CD4-positive, alpha-beta memory T cell (primary cell): ENCODE data around the gene KCNE4. TPM values are rescaled to one million over a fixed set of nuclear protein-coding genes. Genes with fewer than 3 reads are reported as not detected.

Experiments
- CTCF ChIA-PET: fragments of 350-600 bp; sonication (Branson Sonifier 250); formaldehyde crosslinking; loops from one replicate; lab custom pipeline; 2021; ENCODE audit warnings: inconsistent platforms; ENCODE audit not compliant: partially characterized antibody; lab: Charles Lee
- POLR2A ChIA-PET: fragments of 350-600 bp; sonication (Branson Sonifier 250); formaldehyde crosslinking; loops from one replicate; lab custom pipeline; 2021; ENCODE audit not compliant: partially characterized antibody; lab: Charles Lee
- DNase-seq, 5 donors: peaks; one replicate each; pipeline versions ENCODE4 v3.0.0 to v3.0.0-alpha.2; 2020 to 2022; ENCODE audit warnings: mixed read lengths in 1 of 5
- H3K27ac ChIP-seq: one replicate; pipeline ENCODE4 v1.7.0; 2013; ENCODE audit warnings: low read depth, low read length
- H3K27me3 ChIP-seq: 2 replicates; pipeline ENCODE4 v1.7.0; 2013; ENCODE audit warnings: mild to moderate bottlenecking, low read length, moderate library complexity; ENCODE audit not compliant: insufficient read depth
- H3K36me3 ChIP-seq: 2 replicates; pipeline ENCODE4 v1.7.0; 2013; ENCODE audit warnings: mild to moderate bottlenecking, low read length, moderate library complexity; ENCODE audit not compliant: insufficient read depth
- H3K4me1 ChIP-seq: 2 replicates; pipeline ENCODE4 v1.7.0; 2013; ENCODE audit warnings: mild to moderate bottlenecking, low read length, moderate library complexity; ENCODE audit not compliant: insufficient read depth
- H3K4me3 ChIP-seq, 2 donors: one replicate each; pipeline ENCODE4 v1.7.0; 2013; ENCODE audit warnings: low read length in 2 of 2, mild to moderate bottlenecking in 1 of 2
- H3K9me3 ChIP-seq, 2 donors: one replicate each; pipeline ENCODE4 v1.7.0; 2013; ENCODE audit warnings: low read length in 2 of 2, control low read depth in 1 of 2; ENCODE audit not compliant: control insufficient read depth in 1 of 2
- H3K27ac Mint-ChIP-seq, 7 donors: one replicate each; pipeline ENCODE4 v1.8.0; 2020 to 2021; ENCODE audit warnings: mixed read lengths in 7 of 7, mild to moderate bottlenecking in 6 of 7, inconsistent platforms in 3 of 7, moderate library complexity in 3 of 7
- H3K27me3 Mint-ChIP-seq, 2 donors: one replicate each; pipeline ENCODE4 v1.8.0; 2020 to 2021; ENCODE audit warnings: mixed read lengths in 2 of 2
- H3K36me3 Mint-ChIP-seq, 2 donors: one replicate each; pipeline ENCODE4 v1.8.0; 2020 to 2021; ENCODE audit warnings: mixed read lengths in 2 of 2, inconsistent platforms in 1 of 2, mild to moderate bottlenecking in 1 of 2
- H3K4me1 Mint-ChIP-seq, 4 donors: one replicate each; pipeline ENCODE4 v1.8.0; 2020 to 2021; ENCODE audit warnings: mixed read lengths in 4 of 4, mild to moderate bottlenecking in 1 of 4
- H3K4me3 Mint-ChIP-seq, 8 donors: one replicate each; pipeline ENCODE4 v1.8.0; 2020 to 2021; ENCODE audit warnings: mixed read lengths in 8 of 8, mild to moderate bottlenecking in 7 of 8, moderate library complexity in 6 of 8, inconsistent platforms in 3 of 8
- H3K9me3 Mint-ChIP-seq, 8 donors: one replicate each; pipeline ENCODE4 v1.8.0; 2020 to 2021; ENCODE audit warnings: mixed read lengths in 8 of 8, mild to moderate bottlenecking in 5 of 8, inconsistent platforms in 3 of 8, moderate library complexity in 1 of 8
- intact Hi-C: fragments of 100-400 bp; cut with micrococcal nuclease; formaldehyde crosslinking; loops from one replicate; pipeline ENCODE4 v1.15.1; 2023
- polyA plus RNA-seq, 2 donors: library from polyadenylated mRNA; unstranded; fragments of 300-500 nt; fragmentation: Illumina TruSeq; gene quantifications; one replicate each; pipeline ENCODE4 v1.2.3, GENCODE V29; 2021
- total RNA-seq, 2 experiments: library from RNA; stranded (reverse); gene quantifications; one replicate each; pipeline ENCODE4 v1.2.3, GENCODE V29; 2021

KCNE4 gene
- total and polyA plus RNA-seq, 4 experiments from 2014 or later = not detected

DNA sequence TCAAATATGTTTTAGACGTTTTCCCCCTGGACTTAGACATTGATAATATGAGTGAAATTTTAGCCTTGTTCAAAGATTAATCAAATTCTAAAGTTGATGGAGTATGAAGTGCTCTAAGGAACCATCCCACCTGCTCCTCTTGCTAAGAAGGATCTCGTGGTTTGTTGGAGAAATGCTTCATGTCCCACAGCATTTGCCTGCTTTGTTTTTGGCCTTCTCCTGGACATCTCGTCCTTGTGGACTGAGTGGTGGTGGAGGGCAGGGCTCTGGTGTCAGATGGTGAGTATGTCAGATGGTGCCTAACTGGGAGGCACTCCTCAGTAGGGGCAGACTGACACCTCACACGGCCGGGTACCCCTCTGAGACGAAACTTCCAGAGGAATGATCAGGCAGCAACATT lies 39.7 kb upstream of the KCNE4 start:
- peaks cover 0 to 5% (median 1%) of the 10 kb centered on the region in 8 donors for H3K9me3 Mint-ChIP-seq
- ChIA-PET POLR2A (no interaction called here), CTCF (no interaction called here)
- H3K4me1 ChIP-seq = no peaks in the 10 kb centered on the region
- no peaks in the 10 kb centered on the region for H3K4me1 Mint-ChIP-seq
- no peaks in the 10 kb centered on the region for H3K36me3 ChIP-seq
- no peak overlapping the region for H3K4me3 ChIP-seq
- H3K4me3 Mint-ChIP-seq = no peak overlapping the region
- no peak for DNase-seq
- no peaks in the 10 kb centered on the region for H3K27me3 ChIP-seq
- no peaks in the 10 kb centered on the region for H3K36me3 Mint-ChIP-seq
- intact Hi-C loops = no loop called here
- H3K9me3 ChIP-seq = no peaks in the 10 kb centered on the region
- H3K27ac ChIP-seq = no peak overlapping the region
- peaks cover 5 to 12% of the 10 kb centered on the region in 2 donors for H3K27me3 Mint-ChIP-seq
- H3K27ac Mint-ChIP-seq = no peak overlapping the region

DNA sequence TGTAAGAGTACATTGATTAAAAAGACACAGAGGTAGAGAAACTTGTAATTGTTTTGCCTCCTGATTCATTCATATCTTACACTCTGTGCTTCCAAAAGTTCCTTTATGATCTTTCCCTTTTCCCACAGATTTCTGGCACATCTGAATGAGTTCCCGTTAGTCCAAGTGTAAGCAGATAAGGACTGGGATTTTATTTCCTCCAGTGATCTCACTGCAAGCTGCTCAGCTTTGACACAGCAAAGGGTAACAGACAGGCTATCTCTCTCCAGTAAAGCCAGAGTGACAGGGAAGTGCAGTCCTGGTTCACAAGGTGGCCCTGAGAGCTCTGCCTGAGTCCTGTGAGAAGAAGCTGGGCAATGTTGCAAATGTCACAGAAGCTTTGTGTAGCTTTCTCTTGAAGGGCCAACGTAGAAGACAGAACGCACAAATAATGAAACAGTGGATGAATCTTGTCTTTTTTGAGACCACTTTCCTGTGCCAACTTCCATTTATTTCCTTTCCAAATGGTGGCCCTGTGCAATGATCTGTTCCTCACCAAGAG lies 32.5 kb upstream of the KCNE4 start:
- Mint-ChIP-seq H3K9me3 (peaks cover 0 to 12% (median 5%) of the 10 kb centered on the region in 8 donors), H3K27ac (no peak overlapping the region), H3K36me3 (no peaks in the 10 kb centered on the region), H3K4me3 (no peak overlapping the region), H3K4me1 (no peaks in the 10 kb centered on the region), H3K27me3 (peaks cover 0 to 5% of the 10 kb centered on the region in 2 donors)
- Histone ChIP-seq H3K4me1 (no peaks in the 10 kb centered on the region), H3K9me3 (no peaks in the 10 kb centered on the region), H3K4me3 (no peak overlapping the region), H3K27ac (no peak overlapping the region), H3K36me3 (no peaks in the 10 kb centered on the region), H3K27me3 (no peaks in the 10 kb centered on the region)
- ChIA-PET CTCF (no interaction called here), POLR2A (no interaction called here)
- intact Hi-C loops = no loop called here
- no peak for DNase-seq

DNA sequence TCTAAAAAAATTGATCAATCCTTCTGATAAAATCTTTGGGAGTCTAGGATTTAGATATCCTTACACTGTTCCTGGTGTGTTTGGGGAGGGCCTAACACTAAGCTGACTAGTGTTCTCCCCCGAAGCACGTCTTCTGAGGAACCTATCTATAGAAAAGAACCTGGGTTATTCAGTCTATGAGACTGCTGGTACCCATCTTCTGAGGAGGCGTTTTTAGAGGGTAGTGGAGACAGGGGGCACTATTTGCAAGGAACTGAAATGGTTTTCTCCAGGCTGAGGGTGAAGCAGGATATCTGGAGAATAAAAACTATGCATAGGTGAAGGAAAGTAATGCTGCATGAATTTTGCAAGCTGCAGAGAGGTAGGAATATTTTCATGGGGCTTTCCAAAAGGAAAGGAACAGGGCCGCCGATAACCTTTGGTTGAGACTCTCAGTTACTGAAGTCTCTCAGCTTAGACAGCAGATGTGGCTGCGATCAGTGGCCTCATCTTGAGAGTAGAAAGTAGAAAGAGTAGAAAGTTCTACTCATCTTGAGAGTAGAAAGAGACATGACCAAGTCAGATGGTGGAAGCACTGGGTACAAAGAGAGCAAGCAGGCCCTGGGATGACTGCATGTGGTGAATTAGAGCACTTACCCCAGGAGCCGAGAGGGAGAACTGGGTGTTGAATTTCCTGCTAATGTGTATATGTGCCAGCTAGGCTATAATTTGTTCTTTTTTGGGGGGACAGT lies 31.8 kb upstream of the KCNE4 start:
- Histone ChIP-seq H3K27ac (no peak overlapping the region), H3K36me3 (no peaks in the 10 kb centered on the region), H3K27me3 (no peaks in the 10 kb centered on the region), H3K4me3 (no peak overlapping the region), H3K9me3 (no peaks in the 10 kb centered on the region), H3K4me1 (no peaks in the 10 kb centered on the region)
- no peaks in the 10 kb centered on the region for H3K4me1 Mint-ChIP-seq
- H3K27ac Mint-ChIP-seq = no peak overlapping the region
- intact Hi-C loops = no loop called here
- H3K36me3 Mint-ChIP-seq = no peaks in the 10 kb centered on the region
- peaks cover 0 to 8% of the 10 kb centered on the region in 2 donors for H3K27me3 Mint-ChIP-seq
- no peak for DNase-seq
- POLR2A ChIA-PET = no interaction called here
- CTCF ChIA-PET = no interaction called here
- H3K4me3 Mint-ChIP-seq = no peak overlapping the region
- peaks cover 0 to 12% (median 4%) of the 10 kb centered on the region in 8 donors for H3K9me3 Mint-ChIP-seq

DNA sequence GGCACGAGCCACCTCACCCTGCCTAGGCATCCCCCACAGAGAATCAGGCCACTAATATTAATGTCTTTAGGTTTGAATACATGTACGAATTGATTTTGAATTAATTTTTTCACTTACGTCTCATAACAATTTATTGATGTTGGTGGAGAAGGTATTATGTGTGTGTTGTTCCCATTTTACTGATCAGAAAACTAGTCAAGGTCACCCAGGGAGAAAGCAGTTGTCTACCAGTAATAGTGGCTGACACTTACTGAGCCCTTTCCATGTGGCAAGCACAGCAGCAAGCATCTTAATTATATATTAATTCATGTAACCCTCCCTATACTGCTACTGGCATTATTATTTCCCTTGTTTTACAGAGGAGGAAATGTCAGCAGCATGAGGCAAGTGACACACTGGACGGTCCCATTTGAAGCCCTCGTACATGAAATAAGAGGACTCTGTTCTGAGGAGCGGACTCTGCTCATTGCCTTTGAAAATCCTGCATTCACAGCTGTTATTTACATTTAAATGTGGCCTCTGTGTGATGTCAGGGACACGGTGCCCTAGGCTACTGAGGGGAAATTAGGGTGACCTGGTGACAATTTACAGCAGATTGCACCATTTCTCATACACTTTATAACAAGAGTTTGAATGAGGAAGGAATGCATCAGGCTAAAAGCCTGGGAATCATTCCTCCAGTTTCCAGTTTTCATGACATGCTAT lies 30.9 kb upstream of the KCNE4 start:
- no peak overlapping the region for H3K4me3 Mint-ChIP-seq
- Histone ChIP-seq H3K27ac (no peak overlapping the region), H3K4me3 (no peak overlapping the region), H3K36me3 (no peaks in the 10 kb centered on the region), H3K9me3 (no peaks in the 10 kb centered on the region), H3K27me3 (no peaks in the 10 kb centered on the region), H3K4me1 (no peaks in the 10 kb centered on the region)
- intact Hi-C loops = no loop called here
- CTCF ChIA-PET = no interaction called here
- peaks cover 0 to 8% of the 10 kb centered on the region in 2 donors for H3K27me3 Mint-ChIP-seq
- no peaks in the 10 kb centered on the region for H3K36me3 Mint-ChIP-seq
- H3K4me1 Mint-ChIP-seq = no peaks in the 10 kb centered on the region
- H3K27ac Mint-ChIP-seq = no peak overlapping the region
- POLR2A ChIA-PET = no interaction called here
- DNase-seq = no peak
- peaks cover 0 to 12% (median 4%) of the 10 kb centered on the region in 8 donors for H3K9me3 Mint-ChIP-seq

DNA sequence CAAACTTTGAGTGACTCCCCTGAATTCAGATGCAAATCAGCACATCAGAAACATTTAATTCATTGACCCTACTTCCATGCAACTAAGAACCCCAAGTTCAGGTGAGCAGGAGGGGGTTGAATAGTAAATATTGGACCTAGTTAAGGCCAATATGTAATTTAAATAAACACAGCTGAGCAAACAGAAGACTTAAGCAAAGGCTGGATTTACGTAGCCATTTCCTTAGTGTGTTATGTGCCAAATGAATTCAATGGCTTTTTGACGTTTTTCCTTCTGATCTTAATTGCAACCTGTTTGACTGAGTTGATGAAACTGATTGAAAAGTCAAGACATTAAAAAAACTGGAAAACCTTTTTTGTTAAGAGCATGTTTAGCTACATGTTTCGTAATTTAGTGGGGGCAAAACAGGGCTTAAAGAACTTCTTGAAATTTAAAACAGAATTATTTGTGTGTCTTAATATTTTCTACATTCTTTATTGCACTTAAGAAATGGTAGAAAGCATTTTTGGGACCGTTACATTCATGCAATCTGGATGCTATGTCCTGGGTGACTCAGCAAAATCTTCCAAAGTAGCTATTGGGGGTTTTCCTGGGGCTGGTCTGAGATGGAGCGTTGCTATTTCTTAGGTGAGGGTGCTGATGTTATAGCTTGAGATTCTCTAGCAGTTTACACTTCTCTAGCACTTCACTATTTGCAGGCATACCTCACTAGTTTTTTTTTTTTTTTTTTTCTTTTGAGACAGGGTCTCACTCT lies 25.5 kb upstream of the KCNE4 start:
- intact Hi-C loops = no loop called here

DNA sequence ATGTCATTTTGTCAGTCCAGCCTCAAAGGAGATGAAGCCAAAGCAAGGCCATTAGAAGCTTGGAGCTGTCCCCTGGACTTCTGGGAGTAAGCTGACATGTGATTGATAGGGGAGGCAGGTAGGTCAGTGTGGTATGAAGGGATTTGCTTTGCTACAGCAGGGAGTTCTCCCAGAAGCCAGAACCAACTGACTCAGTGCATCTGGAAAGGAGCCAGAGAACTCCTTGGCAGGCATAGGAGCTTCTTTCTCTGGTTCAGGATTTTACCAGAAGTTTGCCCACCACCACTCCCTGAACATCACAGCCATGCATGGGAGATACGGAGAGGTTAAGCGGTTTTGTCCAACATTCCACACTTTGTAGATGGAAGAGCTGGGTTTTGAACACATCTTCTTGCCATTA lies 24.5 kb upstream of the KCNE4 start:
- intact Hi-C loops = no loop called here
- Histone ChIP-seq H3K27me3 (no peaks in the 10 kb centered on the region), H3K9me3 (no peaks in the 10 kb centered on the region), H3K4me3 (no peak overlapping the region), H3K4me1 (no peaks in the 10 kb centered on the region), H3K36me3 (no peaks in the 10 kb centered on the region), H3K27ac (no peak overlapping the region)
- no peak for DNase-seq
- Mint-ChIP-seq H3K9me3 (peaks cover 0 to 12% (median 6%) of the 10 kb centered on the region in 8 donors), H3K4me3 (no peak overlapping the region), H3K36me3 (no peaks in the 10 kb centered on the region), H3K27me3 (peaks cover 0 to 5% of the 10 kb centered on the region in 2 donors), H3K4me1 (no peaks in the 10 kb centered on the region), H3K27ac (no peak overlapping the region)
- ChIA-PET POLR2A (no interaction called here), CTCF (interaction anchor here (0.7 kb wide), 1 partner anchor 173 kb away, joined by 3 read pairs; no protein-coding TSS in a partner anchor)

More for the DNA sequence above, 25.5 kb upstream of the KCNE4 start:
- Mint-ChIP-seq H3K4me3 (no peak overlapping the region), H3K27ac (no peak overlapping the region), H3K36me3 (no peaks in the 10 kb centered on the region), H3K9me3 (peaks cover 0 to 7% (median 2%) of the 10 kb centered on the region in 8 donors), H3K4me1 (no peaks in the 10 kb centered on the region), H3K27me3 (peaks cover 0 to 5% of the 10 kb centered on the region in 2 donors)
- Histone ChIP-seq H3K27ac (no peak overlapping the region), H3K4me1 (no peaks in the 10 kb centered on the region), H3K4me3 (no peak overlapping the region), H3K27me3 (no peaks in the 10 kb centered on the region), H3K36me3 (no peaks in the 10 kb centered on the region), H3K9me3 (no peaks in the 10 kb centered on the region)
- no peak for DNase-seq
- POLR2A ChIA-PET = no interaction called here
- CTCF ChIA-PET = interaction anchor here (0.7 to 1.2 kb wide), 2 partner anchors 19 to 172 kb away, joined by 3 read pairs; no protein-coding TSS in a partner anchor

DNA sequence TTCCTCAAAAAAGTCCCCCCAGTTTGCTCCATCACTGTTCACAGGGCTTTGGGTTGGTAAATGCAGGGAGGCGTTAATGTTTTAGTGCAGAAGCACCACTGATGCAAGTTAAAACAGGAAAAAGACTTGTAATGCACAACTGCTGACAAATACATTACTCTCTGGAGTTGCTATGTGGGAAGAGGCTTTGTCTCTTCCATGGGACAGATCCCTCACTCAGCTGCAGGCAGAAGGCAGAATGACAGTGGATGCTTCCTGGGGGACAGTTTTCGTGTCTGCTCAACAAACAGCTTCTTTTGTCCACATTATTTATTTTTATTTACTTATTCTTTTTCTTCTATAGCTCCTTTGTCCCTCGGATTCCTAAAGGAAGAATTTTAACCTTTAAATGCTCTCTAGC lies 22.7 kb upstream of the KCNE4 start:
- Histone ChIP-seq H3K27ac (no peak overlapping the region), H3K4me1 (no peaks in the 10 kb centered on the region), H3K9me3 (no peaks in the 10 kb centered on the region), H3K36me3 (no peaks in the 10 kb centered on the region), H3K4me3 (no peak overlapping the region), H3K27me3 (no peaks in the 10 kb centered on the region)
- no peak for DNase-seq
- Mint-ChIP-seq H3K27me3 (peaks cover 0 to 2% of the 10 kb centered on the region in 2 donors), H3K4me3 (no peak overlapping the region), H3K27ac (no peak overlapping the region), H3K4me1 (no peaks in the 10 kb centered on the region), H3K9me3 (peaks cover 0 to 16% (median 9%) of the 10 kb centered on the region in 8 donors), H3K36me3 (no peaks in the 10 kb centered on the region)
- POLR2A ChIA-PET = no interaction called here
- CTCF ChIA-PET = no interaction called here
- intact Hi-C loops = no loop called here
